VCaP (cell line): ENCODE measurements around the gene MYBL2.

Experiments used
- H3K27ac ChIP-seq: fragments of 450-650 bp; 2 replicates; pipeline ENCODE4 v1.5.1; 2017
- CTCF ChIP-seq: fragments of 450-650 bp; conservative IDR thresholded peaks from 2 replicates; pipeline ENCODE4 v1.5.1; 2017; ENCODE audit warnings: mild to moderate bottlenecking, moderate library complexity

The MYBL2 gene

GRCh38 chr20:43716757-43717615 lies 50.1 kb downstream of the MYBL2 start:
- no peak for TF ChIP-seq CTCF
- H3K27ac ChIP-seq: no peak overlapping the region

- TF ChIP-seq CTCF: no peak
- no peak overlapping the region for H3K27ac ChIP-seq
These were observed 50.7 kb downstream of the MYBL2 start for GRCh38 chr20:43717616-43717995.

- H3K27ac ChIP-seq: no peak overlapping the region
- no peak for TF ChIP-seq CTCF
These were observed 53.1 kb downstream of the MYBL2 start for GRCh38 chr20:43720007-43720406.

GRCh38 chr20:43721097-43721428 lies 54.1 kb downstream of the MYBL2 start:
- TF ChIP-seq CTCF: no peak
- H3K27ac ChIP-seq: peak overlapping the region; percentile 28; the same call in 1 of the 2 replicates

GRCh38 chr20:43721429-43722152 lies 54.7 kb downstream of the MYBL2 start:
- H3K27ac ChIP-seq: peak overlapping the region; percentile 28
- TF ChIP-seq CTCF: no peak

- peak overlapping the region; percentile 28 for H3K27ac ChIP-seq
- no peak for TF ChIP-seq CTCF
These were observed 55.2 kb downstream of the MYBL2 start for GRCh38 chr20:43722153-43722505.

- no peak overlapping the region for H3K27ac ChIP-seq
- no peak for TF ChIP-seq CTCF
These were observed 56.3 kb downstream of the MYBL2 start for GRCh38 chr20:43723186-43723585.
